Stimulated activated CD4-positive, alpha-beta T cell treated with anti-CD3 and anti-CD28 coated beads, Interleukin-4, amount 100 ng/mL, for 48 hours (primary cell): ENCODE data around the gene FAM72D.
"Not testable (repeated sequence)": the region's sequence is repeated elsewhere in the genome, so short reads cannot be mapped to it uniquely, and the experiment has no call there.

Experiments used
- DNase-seq, 2 donors: peaks; one replicate each; pipeline ENCODE4 v3.0.0-alpha.2; 2020; ENCODE audit warnings: low read depth in 2 of 2

The FAM72D gene

DNA sequence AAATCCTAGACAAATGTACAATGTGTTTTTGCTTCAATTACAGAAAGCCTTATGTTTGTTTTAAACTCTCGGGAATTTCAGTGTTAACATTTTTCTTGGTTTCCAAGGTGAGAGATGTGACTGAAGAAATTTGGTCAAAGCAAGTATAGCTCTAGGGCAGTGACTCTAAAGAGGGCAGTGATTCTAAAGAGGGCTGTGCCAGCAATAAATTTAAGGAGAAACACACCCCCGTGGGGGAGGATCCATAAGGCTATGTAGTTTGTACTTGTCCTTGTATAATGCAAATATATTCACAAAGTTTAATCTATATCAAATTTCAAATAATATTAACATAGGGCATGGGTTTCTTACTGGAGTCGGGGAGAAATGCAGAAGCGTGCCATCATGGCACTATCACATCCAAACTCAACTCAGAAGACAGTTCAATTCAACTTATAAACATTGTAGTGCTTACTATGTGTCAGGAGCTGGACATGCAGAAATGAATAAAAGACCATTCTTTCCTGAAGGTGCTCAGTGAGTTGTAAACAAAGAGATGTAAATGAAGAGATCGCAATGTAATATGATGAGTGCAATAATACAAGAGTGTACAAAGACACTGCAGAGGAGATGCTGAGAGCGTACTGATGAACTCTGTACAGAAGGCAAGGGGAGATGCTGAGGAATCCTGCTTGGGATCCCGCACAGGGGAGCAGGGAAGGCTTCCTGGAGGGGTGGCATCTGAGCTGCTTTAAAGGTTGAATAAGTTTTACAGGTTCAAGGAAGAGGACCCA lies 13.1 kb upstream of the FAM72D start:
- not testable (repeated sequence) for DNase-seq

DNA sequence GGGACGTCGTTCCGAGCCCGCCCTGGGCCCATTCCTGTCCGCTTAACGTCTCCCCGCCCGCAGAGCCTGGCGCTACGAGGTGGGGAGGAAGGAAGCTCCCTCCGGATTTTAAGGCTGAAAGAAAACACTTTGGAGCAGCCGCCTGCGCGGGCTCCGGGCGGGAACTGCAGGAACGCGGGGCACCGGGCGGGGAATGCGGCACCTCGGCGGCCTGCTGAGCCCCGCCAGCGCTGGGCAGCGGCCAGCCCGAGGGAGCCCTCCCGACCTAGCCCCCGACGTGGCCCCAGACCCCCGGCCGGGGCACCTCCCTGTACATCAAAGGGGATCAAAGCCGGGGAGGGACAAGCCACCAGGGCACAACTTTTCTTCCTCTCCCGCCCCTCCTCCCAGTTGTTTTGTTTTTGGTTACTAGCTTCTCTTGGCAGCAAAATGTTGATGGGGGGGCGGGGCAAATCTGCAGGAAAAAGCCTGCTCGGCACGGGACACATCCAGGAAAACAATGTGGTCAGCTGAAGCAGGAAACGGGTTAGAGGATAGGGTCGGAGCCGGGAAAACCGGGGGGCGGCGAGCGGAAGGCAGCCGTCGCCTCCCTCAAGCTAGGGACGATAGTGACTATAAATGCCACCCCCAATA lies 2.1 kb upstream of the FAM72D start:
- peak in 1 of 2 donors; percentile 0 for DNase-seq

DNA sequence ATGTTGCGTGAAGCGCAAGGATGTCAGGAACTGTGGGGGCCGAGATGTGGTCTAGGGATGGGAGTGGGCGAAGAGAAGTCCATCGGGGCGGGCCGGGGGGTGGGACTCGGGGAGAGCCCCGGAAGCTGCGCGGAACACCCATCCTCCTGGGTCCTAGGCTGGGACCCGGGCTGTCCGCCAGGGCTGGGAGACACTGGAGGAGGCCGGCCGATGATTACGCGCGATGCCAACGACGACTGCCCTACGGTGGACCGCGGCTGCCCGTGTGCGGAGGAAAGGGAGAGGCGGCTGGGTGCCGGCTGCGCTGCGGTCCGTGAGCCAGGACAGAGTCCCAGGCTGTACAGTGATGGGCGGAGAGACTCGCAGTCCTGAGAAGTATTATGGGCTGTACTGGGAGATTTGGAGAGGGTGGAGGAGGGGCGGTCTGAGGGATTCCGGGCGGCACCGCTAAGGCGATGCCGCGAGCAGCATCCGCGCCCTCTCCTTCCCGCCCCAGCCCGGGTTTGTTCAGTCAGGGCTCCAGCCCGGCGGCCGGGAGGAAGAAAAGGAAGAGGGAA lies 1.0 kb upstream of the FAM72D start:
- DNase-seq, result peak in 1 of 2 donors; percentile 0

DNA sequence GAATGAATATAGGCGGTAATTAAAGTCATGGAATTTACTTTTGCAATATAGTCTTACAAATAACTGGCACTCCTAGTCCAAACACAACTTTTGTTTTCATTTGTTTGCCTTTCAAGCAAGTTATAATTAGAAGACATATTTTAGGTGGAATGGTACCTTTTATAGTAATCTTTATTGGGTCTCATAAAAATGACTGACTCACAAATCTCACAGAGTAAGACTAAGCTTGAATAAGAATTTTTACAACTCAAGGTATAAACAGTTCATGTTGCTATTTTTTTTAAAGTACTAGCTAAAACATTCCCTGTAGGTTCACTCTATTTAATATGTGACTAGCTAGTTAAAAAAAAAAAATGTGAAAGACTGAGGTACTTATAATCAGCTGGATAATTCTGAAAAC lies 6.0 kb downstream of the FAM72D start:
- not testable (repeated sequence) for DNase-seq

DNA sequence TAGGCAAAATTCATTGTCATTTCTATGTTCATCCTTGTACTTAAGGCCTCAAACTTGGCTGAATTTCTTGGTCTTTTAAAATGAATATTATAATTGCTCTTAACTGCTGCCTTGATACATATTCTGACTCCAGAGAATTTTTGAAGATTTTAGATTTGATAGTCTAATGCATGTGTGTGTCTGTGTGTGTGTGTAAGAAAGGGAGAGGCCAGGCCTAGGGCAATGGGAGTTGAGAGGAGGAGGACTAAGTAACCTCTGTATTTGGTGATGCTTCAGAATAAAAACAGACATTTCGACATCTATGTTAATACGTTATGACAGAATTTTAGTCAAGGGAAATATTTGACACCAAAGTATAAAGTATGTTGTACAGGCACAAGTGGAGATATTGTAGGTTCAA lies 7.5 kb downstream of the FAM72D start:
- DNase-seq, result not testable (repeated sequence)

DNA sequence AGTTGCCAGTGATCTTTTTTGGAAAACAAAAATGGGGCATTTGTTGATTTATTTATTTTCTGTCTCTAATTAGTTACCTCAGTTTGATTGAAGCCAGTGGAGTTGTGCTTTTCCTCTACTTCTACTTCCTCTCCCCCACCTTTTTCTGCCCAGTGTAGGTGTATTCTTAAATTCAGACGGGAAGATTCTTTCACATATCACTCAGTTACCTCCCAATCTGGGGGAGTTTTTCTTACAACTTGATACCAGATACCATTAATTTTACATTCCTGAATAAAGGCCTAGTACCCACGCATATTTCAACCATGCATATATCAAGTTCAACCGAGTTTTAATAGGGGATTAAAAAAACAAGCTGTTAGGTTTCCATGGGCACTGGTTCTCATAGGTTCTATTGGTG lies 15.9 kb downstream of the FAM72D start:
- DNase-seq, result not testable (repeated sequence)

DNA sequence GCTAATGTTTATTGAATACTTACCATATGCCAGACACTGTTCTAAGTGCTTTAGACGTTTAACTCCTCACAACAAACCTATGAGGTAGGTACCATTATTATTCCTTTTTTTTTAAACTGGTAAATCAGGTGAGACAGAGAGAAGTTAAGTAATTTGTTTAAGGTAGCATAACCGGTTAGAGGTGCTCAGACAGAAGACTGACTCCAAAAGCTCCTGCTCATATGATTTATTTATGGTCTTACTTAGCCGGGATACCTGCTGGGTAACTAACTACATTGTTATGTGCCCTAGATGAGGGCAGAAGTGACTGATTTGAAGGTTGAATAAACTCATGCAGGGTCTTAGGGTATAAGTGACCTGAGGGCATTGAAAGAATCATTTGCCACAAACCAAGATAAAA lies 16.9 kb downstream of the FAM72D start:
- DNase-seq, result not testable (repeated sequence)

DNA sequence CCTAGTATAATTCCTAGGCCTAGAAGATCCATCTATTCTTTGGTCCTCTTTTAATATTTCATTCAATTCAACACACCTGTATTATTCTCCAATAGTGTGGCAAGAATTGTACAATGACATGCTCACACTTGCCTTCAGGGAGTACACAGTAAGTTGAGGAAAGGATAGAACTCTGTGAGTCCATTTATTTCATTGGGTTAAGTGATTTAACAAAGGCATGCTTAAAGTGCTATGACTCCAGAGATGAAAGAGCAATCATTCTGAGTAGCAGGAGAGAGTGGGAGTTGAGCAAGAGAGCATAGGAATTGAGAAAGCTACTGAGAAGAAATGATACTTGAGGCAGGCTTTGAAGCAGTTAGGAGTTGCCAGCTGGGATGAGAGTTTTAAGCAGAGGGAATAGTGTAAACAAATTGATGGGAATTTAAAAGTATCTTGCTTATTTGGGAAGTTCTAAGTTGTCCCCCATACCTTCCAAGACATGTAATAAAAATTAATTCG lies 18.8 kb downstream of the FAM72D start:
- not testable (repeated sequence) for DNase-seq

DNA sequence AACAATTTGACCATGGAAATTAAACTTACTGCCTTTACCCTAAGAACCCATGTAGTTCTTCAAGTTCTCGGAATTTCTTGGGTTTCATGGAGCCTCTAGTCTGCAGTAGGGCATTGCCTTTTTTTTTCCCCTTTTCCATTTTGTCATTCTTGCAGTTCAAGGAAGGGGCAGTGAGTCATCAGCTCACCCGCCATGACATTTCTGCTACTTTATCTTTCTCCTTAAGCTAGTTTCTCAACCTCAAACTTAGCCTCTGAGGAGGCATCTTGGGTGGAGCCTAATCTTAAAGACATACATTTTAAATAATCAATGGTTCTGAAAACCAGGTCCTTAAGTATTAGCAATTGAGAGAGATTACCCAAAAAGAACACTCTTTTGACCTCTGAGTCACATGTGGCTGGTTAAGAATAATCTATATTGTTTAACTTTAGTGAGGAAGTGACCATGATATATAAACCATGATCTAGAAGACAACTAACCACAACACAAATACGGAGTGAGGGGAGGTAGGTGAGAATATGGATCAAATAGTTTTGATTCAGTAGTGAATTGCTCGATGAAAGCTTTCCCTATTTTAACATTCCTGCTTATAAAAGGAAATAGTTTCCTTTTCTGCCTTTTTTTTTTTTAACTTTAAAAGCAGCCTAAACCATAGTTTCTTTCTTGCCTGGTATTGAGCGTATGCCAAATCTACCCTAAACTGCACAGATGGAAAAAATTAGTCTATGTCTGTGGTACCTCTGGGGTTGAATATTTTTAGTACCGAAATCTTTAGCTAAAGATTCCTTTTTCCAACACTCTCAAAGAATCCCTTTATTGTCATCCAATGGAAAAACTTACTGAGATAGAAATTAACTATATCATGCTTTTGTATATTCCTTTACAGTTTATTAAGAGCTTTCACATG lies 20.1 kb downstream of the FAM72D start:
- DNase-seq, result not testable (repeated sequence)

DNA sequence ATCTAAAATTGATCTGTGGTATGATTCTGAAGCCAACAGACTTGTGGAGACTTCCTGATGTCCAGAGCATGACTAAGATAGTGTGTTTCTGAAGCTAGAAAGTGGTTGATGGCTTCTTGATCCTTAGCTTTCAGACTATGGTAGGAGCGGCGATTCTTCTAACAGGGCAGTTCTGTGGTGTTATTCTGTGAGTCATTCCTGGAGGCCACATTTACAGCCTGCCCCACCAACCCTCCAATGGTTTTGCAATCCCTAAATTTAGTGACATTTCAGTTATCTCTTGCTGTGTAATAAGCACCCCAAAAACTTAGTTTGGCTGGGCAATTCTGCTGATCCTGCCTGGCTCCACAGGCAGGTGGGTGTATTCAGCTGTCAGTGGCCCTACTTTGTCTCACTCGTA lies 24.1 kb downstream of the FAM72D start:
- not testable (repeated sequence) for DNase-seq

DNA sequence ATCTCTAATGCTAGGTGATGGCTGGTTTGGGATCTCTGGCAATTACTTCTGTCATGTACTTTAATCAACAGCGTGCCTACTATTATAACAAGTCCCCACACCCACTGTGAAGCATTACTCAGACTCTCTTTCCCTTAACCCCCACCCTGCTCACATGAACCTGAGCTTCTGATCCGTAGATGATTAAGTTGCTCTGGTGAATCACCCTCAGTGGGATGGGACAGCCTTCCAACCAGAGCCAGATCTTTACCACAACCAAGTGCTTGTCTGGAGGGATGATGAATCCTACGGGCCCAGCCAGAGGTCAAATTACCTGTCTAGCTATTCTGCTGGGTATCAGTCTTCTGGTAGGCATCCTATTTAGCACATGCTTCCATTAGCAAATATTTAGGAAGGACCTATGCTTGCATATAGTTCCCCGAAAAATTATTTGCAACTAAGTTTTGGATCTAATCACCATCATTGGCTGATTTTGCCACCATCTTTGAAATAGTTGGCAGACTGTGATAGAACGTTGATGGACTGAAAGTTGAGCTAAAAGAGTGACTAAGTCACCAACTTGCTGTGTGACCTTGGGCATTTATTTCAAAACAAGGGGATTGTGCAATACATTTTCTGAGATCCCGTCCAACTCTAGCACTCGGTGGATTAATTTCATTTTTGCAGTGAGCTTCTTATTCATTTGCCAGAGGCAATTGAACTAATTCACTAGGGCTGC lies 26.7 kb downstream of the FAM72D start:
- DNase-seq, result not testable (repeated sequence)

DNA sequence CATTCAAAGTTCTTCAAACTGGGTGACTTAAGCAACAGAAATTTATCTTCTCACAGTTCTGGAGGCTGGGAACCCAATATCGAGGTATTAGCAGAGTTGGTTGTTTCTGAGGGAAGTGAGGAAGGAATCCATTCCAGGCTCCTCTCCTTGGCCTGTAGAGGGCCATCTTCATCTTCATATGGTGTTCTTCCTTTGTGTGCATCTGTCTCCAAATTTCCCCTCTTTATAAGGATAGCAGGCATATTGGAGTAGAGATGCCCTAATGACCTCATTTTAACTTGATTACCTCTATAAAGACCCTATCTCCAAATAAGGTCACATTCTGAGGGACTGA lies 27.3 kb downstream of the FAM72D start:
- DNase-seq, result not testable (repeated sequence)

DNA sequence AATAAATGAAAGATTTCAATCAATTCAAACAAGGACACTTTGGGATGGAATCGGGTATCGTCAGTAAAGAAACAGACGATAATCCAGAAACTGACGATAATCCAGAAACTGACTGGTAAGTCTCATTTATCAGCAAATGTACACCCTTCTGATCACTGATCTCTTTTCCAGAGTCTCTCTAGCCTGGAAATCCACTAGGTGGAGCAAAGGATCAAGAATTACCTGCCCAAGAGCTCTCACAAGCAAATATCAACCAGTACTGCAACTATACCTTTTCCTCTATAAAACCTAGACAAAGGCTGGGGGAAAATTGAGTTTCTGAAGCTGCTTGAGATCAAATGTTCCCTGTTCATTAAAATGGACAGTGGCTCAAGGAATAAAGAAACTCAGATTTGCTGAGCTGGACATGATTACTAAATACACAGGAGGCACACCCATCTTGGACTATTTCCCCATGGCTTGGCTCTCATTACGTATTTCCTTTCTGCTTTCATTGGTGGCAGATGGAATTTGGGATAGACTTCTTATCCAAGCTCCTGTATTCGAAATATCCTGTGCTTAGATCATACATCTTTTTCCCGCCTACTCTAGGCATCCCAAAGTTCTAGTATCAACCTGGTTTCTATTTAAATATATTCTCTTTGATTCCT lies 28.3 kb downstream of the FAM72D start:
- not testable (repeated sequence) for DNase-seq

DNA sequence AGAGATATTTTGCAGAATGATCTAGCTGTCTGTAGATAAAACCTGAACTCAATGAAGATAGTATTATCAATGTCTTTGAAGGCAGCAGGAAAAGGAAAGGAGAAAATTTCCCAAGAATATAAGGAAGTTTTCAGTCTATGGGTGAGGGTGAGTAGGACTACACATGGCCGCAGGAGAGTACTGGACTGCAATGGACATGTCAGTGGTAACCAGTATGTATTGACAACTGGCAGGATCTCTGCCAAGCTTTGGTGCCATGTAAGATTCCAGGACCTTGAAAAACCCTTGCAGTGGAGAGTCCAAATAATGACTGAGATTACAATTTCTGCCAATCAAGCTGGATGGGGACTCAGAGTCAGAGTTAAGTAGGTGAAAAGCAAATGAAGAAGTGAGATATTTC lies 29.3 kb downstream of the FAM72D start:
- not testable (repeated sequence) for DNase-seq

DNA sequence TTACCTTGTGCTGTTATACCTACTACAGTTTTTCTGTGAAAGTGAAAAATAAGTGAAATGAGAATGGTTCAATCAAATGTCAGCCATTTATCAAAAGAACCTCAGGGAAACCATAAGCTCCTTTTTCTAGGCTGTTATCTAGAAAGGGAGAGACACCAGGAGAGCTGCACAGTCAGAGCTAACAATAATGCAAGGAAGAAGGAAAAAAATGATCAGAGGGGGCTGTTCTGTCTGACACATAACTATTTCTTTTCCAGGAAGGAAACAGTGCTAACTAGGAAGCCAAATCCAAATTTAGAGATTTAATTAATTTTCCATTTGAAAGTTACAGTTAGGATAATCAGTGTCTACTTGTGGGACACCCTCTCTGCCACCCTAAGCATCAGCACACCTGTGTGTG lies 31.4 kb downstream of the FAM72D start:
- not testable (repeated sequence) for DNase-seq

DNA sequence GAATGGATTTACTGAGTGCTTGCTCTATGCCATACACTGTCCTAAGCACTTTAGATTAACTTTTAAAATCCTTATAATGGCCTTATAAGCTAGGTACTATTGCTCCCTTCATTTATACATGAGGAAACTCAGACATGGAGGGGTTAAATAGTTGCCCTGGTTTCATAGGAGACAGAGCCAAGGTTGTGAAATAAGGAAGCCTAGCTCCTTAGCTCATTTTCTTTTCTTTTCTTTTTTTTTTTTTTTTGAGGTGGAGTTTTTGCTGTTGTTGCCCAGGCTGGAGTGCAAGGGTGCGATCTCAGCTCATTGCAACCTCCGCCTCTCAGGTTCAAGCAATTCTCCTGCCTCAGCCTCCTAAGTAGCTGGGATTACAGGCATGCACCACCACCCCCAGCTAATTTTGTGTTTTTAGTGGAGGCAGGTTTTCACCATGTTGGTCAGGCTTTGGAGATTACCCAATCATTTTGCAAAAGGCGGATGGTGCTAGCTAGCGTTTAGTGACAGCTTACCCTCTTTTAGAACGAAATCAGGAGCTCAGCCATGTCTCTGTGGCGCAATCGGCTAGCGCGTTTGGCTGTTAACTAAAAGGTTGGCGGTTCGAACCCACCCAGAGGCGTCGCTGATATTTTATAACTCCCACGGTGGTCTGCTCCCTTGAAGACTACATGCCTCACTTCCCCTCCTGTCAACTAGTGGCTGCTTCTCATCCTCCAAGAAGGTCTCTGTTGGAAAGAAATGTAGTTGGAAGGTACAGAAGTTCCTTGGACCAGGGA lies 33.1 kb downstream of the FAM72D start:
- not testable (repeated sequence) for DNase-seq

DNA sequence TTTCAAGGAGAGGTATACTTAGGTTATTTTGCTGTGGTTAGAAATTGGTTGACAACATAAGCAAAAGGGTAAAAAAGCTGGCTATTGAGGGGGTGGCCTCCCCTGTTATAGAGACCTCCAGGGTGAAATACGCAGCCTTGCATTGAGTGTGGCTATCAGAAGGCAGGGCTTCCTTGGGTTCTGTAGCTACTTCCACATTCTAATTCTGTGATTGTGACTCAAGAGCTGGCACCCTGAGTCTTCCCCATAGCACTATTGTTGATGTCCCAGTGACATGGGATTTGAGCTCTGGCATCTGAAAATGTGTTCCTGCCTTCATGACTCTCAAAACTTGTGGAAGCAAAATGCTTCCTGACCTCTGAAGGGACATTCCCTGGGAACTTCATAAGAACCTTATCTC lies 38.7 kb downstream of the FAM72D start:
- DNase-seq, result not testable (repeated sequence)

DNA sequence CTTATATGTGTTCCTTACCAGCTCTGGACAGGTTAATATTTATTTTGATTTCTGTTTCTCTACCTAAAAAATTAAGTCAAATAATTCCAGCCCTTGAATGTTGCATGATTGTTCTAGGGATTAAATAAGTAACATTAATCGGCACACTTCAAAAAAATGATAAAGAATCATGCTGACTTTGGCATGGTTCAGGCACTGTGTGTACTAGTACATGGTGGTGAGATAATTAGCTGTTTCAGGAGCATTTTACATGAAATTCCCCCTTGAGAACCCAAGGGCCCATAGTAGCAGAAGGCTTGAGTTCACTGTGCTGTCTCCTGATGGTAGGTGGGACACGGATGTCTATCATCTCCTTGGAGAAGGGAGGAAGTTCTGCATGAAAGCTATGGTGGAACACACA lies 44.8 kb downstream of the FAM72D start:
- not testable (repeated sequence) for DNase-seq

DNA sequence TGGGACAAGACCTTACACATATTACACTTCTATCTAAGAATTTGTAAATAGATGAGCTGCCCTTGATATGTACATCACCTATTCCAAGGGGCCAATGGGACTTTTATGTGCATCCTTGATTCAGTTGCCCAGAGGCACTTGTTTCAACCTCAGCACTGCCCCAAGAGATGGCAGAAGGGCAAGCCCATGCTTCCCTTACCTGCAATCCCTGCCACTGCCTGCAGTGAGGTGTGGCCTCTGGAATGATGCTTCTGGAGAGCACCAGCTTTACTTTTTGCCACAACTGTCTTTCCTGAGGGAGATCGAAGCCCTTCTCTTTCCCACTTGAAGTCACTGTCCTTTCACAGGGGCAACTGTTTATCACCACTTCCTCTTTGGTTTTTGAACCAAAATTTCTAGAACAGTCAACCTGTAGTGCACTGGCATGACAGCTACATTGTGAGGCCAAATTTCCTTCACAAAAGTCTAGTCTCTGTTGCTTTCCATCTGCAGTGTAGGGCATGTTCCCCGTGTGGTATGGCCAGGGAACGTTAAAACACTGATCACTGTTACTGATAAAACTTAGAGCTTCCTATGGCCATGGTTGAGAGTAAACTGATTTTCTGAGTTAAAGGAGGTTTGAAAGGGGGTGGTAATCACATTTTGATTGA lies 48.6 kb downstream of the FAM72D start:
- DNase-seq, result not testable (repeated sequence)
